WTC11 (cell line): ENCODE results near the gene MYH10. TPM values are rescaled to one million over a fixed set of nuclear protein-coding genes. Genes with fewer than 3 reads are reported as not detected.
A peak's percentile ranks its signal among the peaks of the same experiment; 100 is the strongest.

ENCODE experiments used
- ATAC-seq: fragments of 200-7000 bp; cut with Tn5 transposase; 2 replicates; pipeline ENCODE4 v1.10.0; 2021; ENCODE audit warnings: mild to moderate bottlenecking, moderate library complexity
- CTCF ChIA-PET: fragments of 300-600 bp; sonication (Branson Sonifier 250); formaldehyde crosslinking; loops from one replicate; lab custom pipeline; 2021; ENCODE audit warnings: antibody characterized with exemption; lab: Charles Lee
- POLR2A ChIA-PET: fragments of 350-600 bp; sonication (Branson Sonifier 250); formaldehyde crosslinking; loops from one replicate; lab custom pipeline; 2021; ENCODE audit warnings: antibody characterized with exemption; lab: Charles Lee
- DNase-seq: peaks from one replicate; pipeline ENCODE4 v3.0.0; 2021; ENCODE audit warnings: low spot score
- H3K27ac Mint-ChIP-seq: 2 replicates; pipeline ENCODE4 v1.8.0; 2021; ENCODE audit warnings: mixed read lengths
- H3K27me3 Mint-ChIP-seq: 2 replicates; pipeline ENCODE4 v1.8.0; 2021; ENCODE audit warnings: low read depth, mild to moderate bottlenecking, moderate library complexity, mixed read lengths
- H3K36me3 Mint-ChIP-seq: 2 replicates; pipeline ENCODE4 v1.8.0; 2021; ENCODE audit warnings: mixed read lengths
- H3K4me1 Mint-ChIP-seq: 2 replicates; pipeline ENCODE4 v1.8.0; 2022; ENCODE audit warnings: mixed read lengths
- H3K4me3 Mint-ChIP-seq: 2 replicates; pipeline ENCODE4 v1.8.0; 2021; ENCODE audit warnings: mild to moderate bottlenecking, moderate library complexity, mixed read lengths
- H3K9me3 Mint-ChIP-seq: 2 replicates; pipeline ENCODE4 v1.8.0; 2021; ENCODE audit warnings: mixed read lengths
- ATF1 ChIP-seq: sonication (generic); formaldehyde crosslinking; IDR thresholded peaks from 2 replicates; pipeline ENCODE4 v1.8.1; 2023; ENCODE audit warnings: mild to moderate bottlenecking, moderate library complexity, missing genetic modification reagents
- ATF6 ChIP-seq: sonication (generic); formaldehyde crosslinking; IDR thresholded peaks from 2 replicates; pipeline ENCODE4 v1.8.1; 2023; ENCODE audit warnings: mild to moderate bottlenecking, missing genetic modification reagents
- CREM ChIP-seq: sonication (generic); formaldehyde crosslinking; IDR thresholded peaks from 2 replicates; pipeline ENCODE4 v1.8.1; 2022; ENCODE audit warnings: mild to moderate bottlenecking, missing genetic modification reagents, moderate library complexity
- EMX1 ChIP-seq: fragments of 250-450 bp; sonication (Bioruptor Pico); IDR thresholded peaks from 2 replicates; pipeline ENCODE4 v1.8.0; 2021; ENCODE audit warnings: mild to moderate bottlenecking
- ERG ChIP-seq: fragments of 250-450 bp; sonication (Bioruptor Pico); IDR thresholded peaks from 2 replicates; pipeline ENCODE4 v1.8.0; 2021; ENCODE audit warnings: mild to moderate bottlenecking
- ESRRA ChIP-seq: sonication (generic); formaldehyde crosslinking; IDR thresholded peaks from 2 replicates; pipeline ENCODE4 v1.8.1; 2022; ENCODE audit warnings: mild to moderate bottlenecking, missing genetic modification reagents, borderline replicate concordance
- ETV6 ChIP-seq: sonication (generic); formaldehyde crosslinking; IDR thresholded peaks from 2 replicates; pipeline ENCODE4 v1.8.1; 2022; ENCODE audit warnings: mild to moderate bottlenecking, missing genetic modification reagents
- FOXJ3 ChIP-seq: sonication (generic); formaldehyde crosslinking; IDR thresholded peaks from 2 replicates; pipeline ENCODE4 v1.9.0; 2021; ENCODE audit warnings: missing genetic modification reagents, mild to moderate bottlenecking, borderline replicate concordance
- FOXK1 ChIP-seq: sonication (generic); formaldehyde crosslinking; IDR thresholded peaks from 2 replicates; pipeline ENCODE4 v1.8.0; 2022; ENCODE audit warnings: mild to moderate bottlenecking, moderate library complexity, missing genetic modification reagents
- FOXP1 ChIP-seq: sonication (generic); formaldehyde crosslinking; IDR thresholded peaks from 2 replicates; pipeline ENCODE4 v1.8.0; 2022; ENCODE audit warnings: missing genetic modification reagents, mild to moderate bottlenecking, moderate library complexity, borderline replicate concordance
- HMGA2 ChIP-seq: fragments of 250-450 bp; sonication (Bioruptor Pico); IDR thresholded peaks from 2 replicates; pipeline ENCODE4 v1.4.0; 2021; ENCODE audit warnings: mild to moderate bottlenecking, moderate library complexity
- IRF2 ChIP-seq: sonication (generic); formaldehyde crosslinking; IDR thresholded peaks from 2 replicates; pipeline ENCODE4 v1.8.0; 2022; ENCODE audit warnings: low read depth, missing genetic modification reagents, borderline replicate concordance
- KAT7 ChIP-seq: sonication (generic); formaldehyde crosslinking; IDR thresholded peaks from 2 replicates; pipeline ENCODE4 v1.8.1; 2023; ENCODE audit warnings: missing genetic modification reagents, mild to moderate bottlenecking, borderline replicate concordance
- MAX ChIP-seq: sonication (generic); formaldehyde crosslinking; IDR thresholded peaks from 2 replicates; pipeline ENCODE4 v1.8.0; 2022; ENCODE audit warnings: mild to moderate bottlenecking, missing genetic modification reagents
- MLX ChIP-seq: sonication (generic); formaldehyde crosslinking; IDR thresholded peaks from 2 replicates; pipeline ENCODE4 v1.8.1; 2023; ENCODE audit warnings: mild to moderate bottlenecking, missing genetic modification reagents, moderate library complexity
- MXD4 ChIP-seq: fragments of 250-450 bp; sonication (Bioruptor Pico); IDR thresholded peaks from 2 replicates; pipeline ENCODE4 v1.8.0; 2021; ENCODE audit warnings: mild to moderate bottlenecking, moderate library complexity, borderline replicate concordance
- NFE2L1 ChIP-seq: sonication (generic); formaldehyde crosslinking; IDR thresholded peaks from 2 replicates; pipeline ENCODE4 v1.8.1; 2023; ENCODE audit warnings: missing genetic modification reagents
- NFYB ChIP-seq: sonication (generic); formaldehyde crosslinking; conservative IDR thresholded peaks from 2 replicates; pipeline ENCODE4 v1.8.0; 2022; ENCODE audit warnings: low read depth, missing genetic modification reagents
- NR2C2 ChIP-seq: sonication (generic); formaldehyde crosslinking; IDR thresholded peaks from 2 replicates; pipeline ENCODE4 v1.8.0; 2022; ENCODE audit warnings: mild to moderate bottlenecking, missing genetic modification reagents
- PRDM15 ChIP-seq: sonication (generic); formaldehyde crosslinking; IDR thresholded peaks from 2 replicates; pipeline ENCODE4 v1.8.0; 2022; ENCODE audit warnings: missing genetic modification reagents
- TEAD1 ChIP-seq: sonication (generic); formaldehyde crosslinking; IDR thresholded peaks from 2 replicates; pipeline ENCODE4 v1.8.0; 2022; ENCODE audit warnings: mild to moderate bottlenecking, missing genetic modification reagents
- ZNF121 ChIP-seq: sonication (generic); formaldehyde crosslinking; IDR thresholded peaks from 2 replicates; pipeline ENCODE4 v1.8.0; 2023; ENCODE audit warnings: missing genetic modification reagents
- ZNF138 ChIP-seq: sonication (generic); formaldehyde crosslinking; conservative IDR thresholded peaks from 2 replicates; pipeline ENCODE4 v1.8.1; 2022; ENCODE audit warnings: mild to moderate bottlenecking, moderate library complexity, missing genetic modification reagents
- ZNF219 ChIP-seq: sonication (generic); formaldehyde crosslinking; IDR thresholded peaks from 2 replicates; pipeline ENCODE4 v1.8.0; 2023; ENCODE audit warnings: missing genetic modification reagents, mild to moderate bottlenecking, borderline replicate concordance
- ZNF232 ChIP-seq: sonication (generic); formaldehyde crosslinking; IDR thresholded peaks from 2 replicates; pipeline ENCODE4 v1.8.0; 2022; ENCODE audit warnings: mild to moderate bottlenecking, missing genetic modification reagents
- ZNF263 ChIP-seq: sonication (generic); formaldehyde crosslinking; IDR thresholded peaks from 2 replicates; pipeline ENCODE4 v1.8.1; 2022; ENCODE audit warnings: low read depth, mild to moderate bottlenecking, moderate library complexity, missing genetic modification reagents
- total RNA-seq: library from RNA; stranded (reverse); gene quantifications from 3 replicates; pipeline ENCODE4 v1.2.3, GENCODE V29; 2021

MYH10 gene
- total RNA-seq, 1 experiment from 2014 or later = 231 TPM

- TF ChIP-seq IRF2 (no peak), CREM (CRISPR knock-in tag) (no peak), ZNF121 (no peak), FOXP1 (CRISPR knock-in tag) (no peak), ZNF263 (CRISPR knock-in tag) (no peak), NFE2L1 (no peak), FOXK1 (CRISPR knock-in tag) (no peak), ZNF219 (CRISPR knock-in tag) (no peak)
Observed at GRCh38 chr17:8447799-8448198, 182.7 kb downstream of the MYH10 start (continued).

GRCh38 chr17:8445536-8445935 lies 185.0 kb downstream of the MYH10 start:
- ATAC-seq = no peak
- TF ChIP-seq MLX (no peak), PRDM15 (CRISPR knock-in tag) (no peak), MXD4 (CRISPR knock-in tag) (no peak), MAX (CRISPR knock-in tag) (no peak), ZNF138 (CRISPR knock-in tag) (no peak), ESRRA (no peak), ERG (no peak), ATF1 (no peak), TEAD1 (CRISPR knock-in tag) (no peak), EMX1 (CRISPR knock-in tag) (no peak), ETV6 (CRISPR knock-in tag) (no peak), NFE2L1 (no peak), FOXJ3 (CRISPR knock-in tag) (no peak), NFYB (no peak), HMGA2 (CRISPR knock-in tag) (no peak), NR2C2 (CRISPR knock-in tag) (no peak), ATF6 (CRISPR knock-in tag) (no peak), ZNF232 (CRISPR knock-in tag) (no peak), KAT7 (no peak)
- DNase-seq = no peak
- H3K27ac Mint-ChIP-seq = peak overlapping the region; percentile 87; the same call in 1 of the 2 replicates
- peaks cover 16% of the 10 kb centered on the region for H3K4me1 Mint-ChIP-seq
- POLR2A ChIA-PET = no interaction called here
- H3K27me3 Mint-ChIP-seq = no peaks in the 10 kb centered on the region
- no peak overlapping the region for H3K4me3 Mint-ChIP-seq
- no peaks in the 10 kb centered on the region for H3K9me3 Mint-ChIP-seq
- CTCF ChIA-PET = interaction anchor here (2.7 kb wide), 1 partner anchor 35 kb away, joined by 11 read pairs; no protein-coding TSS in a partner anchor
- H3K36me3 Mint-ChIP-seq = peaks cover 31% of the 10 kb centered on the region
